Measurements from ENCODE around the gene B3GNT9.

DNA sequence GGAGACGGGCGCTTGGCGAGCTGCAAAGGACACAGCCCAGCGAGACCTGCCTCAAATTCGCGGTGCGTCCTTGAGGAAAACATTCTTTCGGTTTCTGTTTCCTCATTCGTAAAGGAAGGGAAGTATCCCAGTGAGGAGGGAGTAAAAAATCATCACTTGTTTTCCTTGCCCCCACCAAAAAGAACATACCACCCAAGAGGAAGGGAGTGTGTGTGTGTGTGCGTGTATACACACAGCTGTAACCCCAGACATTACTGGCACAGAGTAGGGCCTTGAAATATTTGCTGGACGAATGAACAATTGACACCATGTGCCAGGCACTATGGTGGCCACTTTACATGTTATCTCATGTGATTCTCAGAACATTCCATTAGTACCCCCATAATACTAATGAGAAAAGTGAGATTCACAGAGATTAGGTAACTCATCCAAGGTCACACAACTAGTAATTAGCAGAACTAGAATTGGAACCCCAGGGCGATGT, 34.9 kb upstream of the B3GNT9 start:
- TF ChIP-seq EZH2 (IDR thresholded peaks at IDR 0.05; ENCODE audit: insufficient read depth, poor library complexity, severe bottlenecking) (no peak), EZH2phosphoT487 (IDR thresholded peaks at IDR 0.05; ENCODE audit: insufficient read depth, low read depth) (no peak)
